Testis (tissue), 3 donors: ENCODE measurements around the gene YDJC. TPM values are rescaled to one million over a fixed set of nuclear protein-coding genes. Genes with fewer than 3 reads are reported as not detected.

Experiments
- DNase-seq: peaks from one replicate; pipeline ENCODE4 v3.0.0-alpha.2; 2019
- H3K27ac ChIP-seq, 2 donors: fragments of 200-600 bp; sonication (generic); one replicate each; pipeline ENCODE4 v1.5.1; 2019
- H3K27me3 ChIP-seq: fragments of 200-600 bp; sonication (generic); one replicate; pipeline ENCODE4 v1.5.1; 2019
- H3K36me3 ChIP-seq: fragments of 200-600 bp; sonication (generic); one replicate; pipeline ENCODE4 v1.5.1; 2017; ENCODE audit warnings: low read depth; ENCODE audit errors: missing control alignments
- H3K4me1 ChIP-seq: fragments of 200-600 bp; sonication (generic); one replicate; pipeline ENCODE4 v1.5.1; 2019
- H3K4me3 ChIP-seq, 2 donors: fragments of 200-600 bp; sonication (generic); one replicate each; pipeline ENCODE4 v1.5.1; 2017 to 2019
- H3K9me3 ChIP-seq: fragments of 200-600 bp; sonication (generic); one replicate; pipeline ENCODE4 v1.5.1; 2017
- CTCF ChIP-seq, 3 experiments: fragments of 450-650 bp in 2 of 3; fragments of 200-600 bp in 1 of 3; sonication (generic) in 1 of 3; IDR thresholded peaks; one replicate each; pipeline ENCODE4 v1.5.1; 2016 to 2019; ENCODE audit warnings: antibody characterized with exemption in 3 of 3, mild to moderate bottlenecking in 2 of 3, moderate library complexity in 1 of 3
- POLR2A ChIP-seq: fragments of 450-650 bp; IDR thresholded peaks from one replicate; pipeline ENCODE4 v1.6.1; 2017; ENCODE audit warnings: antibody characterized with exemption, mild to moderate bottlenecking, moderate library complexity
- WGBS, 2 donors: methylation state at CpG; one replicate each; pipeline ENCODE4 v1.1.5; 2018; 5-methylcytosine and 5-hydroxymethylcytosine counted together
- intact Hi-C: fragments of 100-400 bp; cut with DNase I; formaldehyde crosslinking; loops from one replicate; pipeline ENCODE4 v1.15.1; 2023; ENCODE audit warnings: low total_unique reads
- polyA plus RNA-seq: library from polyadenylated mRNA; stranded (reverse); fragments of 350-450 nt; fragmentation: Illumina TruSeq; extraction: RNeasy Lipid Tissue Mini Kit (QIAGEN cat#74804); gene quantifications from one replicate; pipeline ENCODE4 v1.2.3, GENCODE V29; 2014; ENCODE audit warnings: low read depth, low replicate concordance; ENCODE audit not compliant: insufficient read depth
- total RNA-seq, 2 donors: library from RNA; depleted of rRNA; stranded (reverse); fragments of >200 nt; gene quantifications; one replicate each; pipeline ENCODE4 v1.2.3, GENCODE V29; 2016

The YDJC gene
- total and polyA plus RNA-seq, 3 donors from 2014 or later: 9.9 to 37.1 (median 36.5) TPM

- TF ChIP-seq CTCF (IDR thresholded peaks at IDR 0.05): no peak
- TF ChIP-seq POLR2A: no peak
- no peaks in the 10 kb centered on the region for H3K36me3 ChIP-seq
- H3K4me3 ChIP-seq: peak overlapping the region; percentile 44 to 60
- H3K27me3 ChIP-seq: no peaks in the 10 kb centered on the region
- no peaks in the 10 kb centered on the region for H3K9me3 ChIP-seq
- peaks cover 13% of the 10 kb centered on the region for H3K4me1 ChIP-seq
- H3K27ac ChIP-seq: no peak overlapping the region
- intact Hi-C loops: no loop called here
- peak; percentile 95 for DNase-seq
- WGBS, 2 donors: 0 to 1% methylated on average over 30 to 44 of the region's 44 CpGs
Observed at GRCh38 chr22:21652010-21652546, 22.3 kb upstream of the YDJC start.

GRCh38 chr22:21651521-21652009, 21.7 kb upstream of the YDJC start:
- WGBS, 2 donors: 1% methylated on average over 29 of the region's 29 CpGs
- intact Hi-C loops: no loop called here
- H3K4me3 ChIP-seq: peak overlapping the region; percentile 44 to 60
- DNase-seq: no peak
- no peaks in the 10 kb centered on the region for H3K36me3 ChIP-seq
- H3K4me1 ChIP-seq: peaks cover 13% of the 10 kb centered on the region
- no peaks in the 10 kb centered on the region for H3K9me3 ChIP-seq
- no peak overlapping the region for H3K27ac ChIP-seq
- no peaks in the 10 kb centered on the region for H3K27me3 ChIP-seq
- no peak for TF ChIP-seq POLR2A
- no peak for TF ChIP-seq CTCF (IDR thresholded peaks at IDR 0.05)

GRCh38 chr22:21650823-21651520, 21.1 kb upstream of the YDJC start:
- Histone ChIP-seq H3K27me3 (no peaks in the 10 kb centered on the region), H3K36me3 (no peaks in the 10 kb centered on the region), H3K9me3 (no peaks in the 10 kb centered on the region), H3K4me1 (peaks cover 13% of the 10 kb centered on the region), H3K27ac (no peak overlapping the region), H3K4me3 (peak overlapping the region in 1 of 2 donors; percentile 60)
- TF ChIP-seq POLR2A (no peak), CTCF (IDR thresholded peaks at IDR 0.05) (no peak)
- intact Hi-C loops: no loop called here
- no peak for DNase-seq
- 18 to 20% methylated on average over 6 of the region's 6 CpGs for WGBS, 2 donors

GRCh38 chr22:21650280-21650679, 20.5 kb upstream of the YDJC start:
- H3K4me3 ChIP-seq: no peak overlapping the region
- DNase-seq: no peak
- H3K4me1 ChIP-seq: peaks cover 13% of the 10 kb centered on the region
- TF ChIP-seq POLR2A: no peak
- TF ChIP-seq CTCF (IDR thresholded peaks at IDR 0.05): no peak
- no peak overlapping the region for H3K27ac ChIP-seq
- WGBS, 2 donors: 90 to 93% methylated on average over 7 of the region's 7 CpGs
- no peaks in the 10 kb centered on the region for H3K9me3 ChIP-seq
- intact Hi-C loops: no loop called here
- H3K27me3 ChIP-seq: no peaks in the 10 kb centered on the region
- no peaks in the 10 kb centered on the region for H3K36me3 ChIP-seq
